ENCODE results near the gene HDAC7. TPM values are rescaled to one million over a fixed set of nuclear protein-coding genes. Genes with fewer than 3 reads are reported as not detected.

The HDAC7 gene
- total and polyA plus RNA-seq, 2 of the 13 experiments (the other 11 are each of a cell fraction or from before 2014, with no cell fraction given): 4.6 to 10.8 TPM

GRCh38 chr12:47820631-47821345 is 1.1 kb upstream of the HDAC7 start (continued):
- TF ChIP-seq NFIB (CRISPR knock-in tag; IDR thresholded peaks at IDR 0.05; ENCODE audit: borderline replicate concordance): no peak
- no peak for TF ChIP-seq ZBTB42 (CRISPR knock-in tag; IDR thresholded peaks at IDR 0.05)
- 0 out of 2 replicates have a peak, but pooled peaks have one; percentile 19 for TF ChIP-seq ARID5B (CRISPR knock-in tag; IDR thresholded peaks at IDR 0.05)
- peak; percentile 50; the same call in 1 of the 2 replicates for TF ChIP-seq ZNF746 (CRISPR knock-in tag; IDR thresholded peaks at IDR 0.05)
- no peak for TF ChIP-seq IKZF4 (CRISPR knock-in tag; IDR thresholded peaks at IDR 0.05; ENCODE audit: borderline replicate concordance, low read depth, not compliant biosample characterization)
- TF ChIP-seq ZNF280D (CRISPR knock-in tag; IDR thresholded peaks at IDR 0.05): 0 out of 2 replicates have a peak, but pooled peaks have one; percentile 39
- no peak for TF ChIP-seq SNAPC2 (CRISPR knock-in tag; IDR thresholded peaks at IDR 0.05)
- no peak for TF ChIP-seq TERF1 (CRISPR knock-in tag; IDR thresholded peaks at IDR 0.05)
- TF ChIP-seq KAT8 (CRISPR knock-in tag; IDR thresholded peaks at IDR 0.05): 0 out of 2 replicates have a peak, but pooled peaks have one; percentile 20
- TF ChIP-seq JUNB (CRISPR knock-in tag; IDR thresholded peaks at IDR 0.05; ENCODE audit: borderline replicate concordance): peak; percentile 69; the same call in 1 of the 2 replicates
- TF ChIP-seq ZNF10 (CRISPR knock-in tag; IDR thresholded peaks at IDR 0.05; ENCODE audit: borderline replicate concordance, low read depth): no peak
- no peak for TF ChIP-seq TBP (CRISPR knock-in tag; IDR thresholded peaks at IDR 0.05)
- TF ChIP-seq KDM4B (CRISPR knock-in tag; IDR thresholded peaks at IDR 0.05): no peak
- TF ChIP-seq ZNF672 (CRISPR knock-in tag; IDR thresholded peaks at IDR 0.05): no peak
- no peak for TF ChIP-seq RBM39 (IDR thresholded peaks at IDR 0.05; ENCODE audit: low read depth, low read length, poor library complexity, severe bottlenecking)
- TF ChIP-seq ZFP91 (CRISPR knock-in tag; IDR thresholded peaks at IDR 0.05; ENCODE audit: borderline replicate concordance): 0 out of 2 replicates have a peak, but pooled peaks have one; percentile 5
- TF ChIP-seq MAFG (CRISPR knock-in tag; IDR thresholded peaks at IDR 0.05): no peak
- no peak for TF ChIP-seq NCOR1 (IDR thresholded peaks at IDR 0.05; ENCODE audit: borderline replicate concordance, low read length)
- TF ChIP-seq ZEB1 (IDR thresholded peaks at IDR 0.05; ENCODE audit: insufficient replicate concordance, low read depth): no peak

Data from HepG2 (cell line).